Measurements from ENCODE around the gene TEX36.
"Not testable (repeated sequence)": the region's sequence is repeated elsewhere in the genome, so short reads cannot be mapped to it uniquely, and the experiment has no call there.

The TEX36 gene

DNA sequence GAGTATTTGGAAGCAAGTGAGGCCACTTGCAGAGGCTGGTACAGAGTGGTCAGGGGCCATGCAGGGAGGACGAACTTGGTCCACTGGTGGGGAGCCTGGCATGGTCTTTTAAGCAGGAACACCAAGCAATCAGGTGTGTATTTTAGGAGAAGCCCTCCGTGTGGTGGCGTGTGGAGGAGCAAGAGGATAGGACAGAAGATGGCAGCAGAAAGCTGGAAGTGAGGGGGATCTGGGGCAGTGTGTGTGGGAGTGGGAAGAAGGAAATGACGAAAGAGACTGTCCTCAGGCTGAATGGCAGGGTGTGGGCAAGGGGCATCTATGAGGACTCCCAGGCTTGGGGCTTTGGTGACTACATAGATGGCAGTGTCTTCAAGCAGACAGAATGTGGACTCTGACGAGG is 51.2 kb downstream of the TEX36 start:
- Histone ChIP-seq H3K4me1 (ENCODE audit: control insufficient read depth, insufficient read depth, low read length) (no peaks in the 10 kb centered on the region), H3K36me3 (ENCODE audit: control insufficient read depth, insufficient read depth, low read length) (no peaks in the 10 kb centered on the region), H3K4me3 (ENCODE audit: low read depth, low read length) (no peak overlapping the region), H3K27me3 (ENCODE audit: control insufficient read depth, insufficient read depth, low read length) (no peaks in the 10 kb centered on the region), H3K9ac (ENCODE audit: low read depth, low read length) (no peak overlapping the region), H3K27ac (ENCODE audit: low read depth, low read length) (no peak overlapping the region), H3K9me3 (ENCODE audit: control insufficient read depth, insufficient read depth, low read length) (no peaks in the 10 kb centered on the region)

DNA sequence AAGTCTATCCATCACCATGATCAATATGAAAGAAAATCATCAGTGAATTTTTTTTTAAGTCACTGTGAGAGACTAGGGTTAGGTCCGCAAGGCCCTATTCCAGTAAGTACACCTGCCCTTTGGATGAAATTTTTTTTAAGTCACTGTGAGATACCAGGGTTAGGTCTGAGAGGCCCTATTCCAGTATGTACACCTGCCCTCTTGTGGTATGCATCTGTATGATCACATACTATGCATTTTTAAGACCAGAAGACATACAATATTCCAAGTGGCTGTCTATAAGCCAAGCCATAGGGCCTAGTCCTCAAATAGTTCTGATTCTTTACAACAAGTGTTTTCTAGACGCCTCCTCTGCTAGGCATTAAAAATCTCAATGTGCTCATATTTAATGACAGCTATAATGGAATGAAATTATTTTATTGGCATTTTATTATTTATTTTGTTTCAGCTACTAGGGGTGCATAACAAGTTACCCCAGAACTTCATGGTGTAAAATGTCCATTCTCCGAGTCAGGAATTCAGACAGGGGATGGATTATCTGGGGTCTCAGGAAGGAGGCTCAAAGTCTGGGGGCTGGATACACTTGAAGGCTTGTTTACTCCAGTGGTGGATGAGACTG is 53.1 kb downstream of the TEX36 start:
- Histone ChIP-seq H3K27me3 (ENCODE audit: control insufficient read depth, insufficient read depth, low read length) (no peaks in the 10 kb centered on the region), H3K9me3 (ENCODE audit: control insufficient read depth, insufficient read depth, low read length) (no peaks in the 10 kb centered on the region), H3K4me3 (ENCODE audit: low read depth, low read length) (no peak overlapping the region), H3K4me1 (ENCODE audit: control insufficient read depth, insufficient read depth, low read length) (no peaks in the 10 kb centered on the region), H3K9ac (ENCODE audit: low read depth, low read length) (no peak overlapping the region), H3K36me3 (ENCODE audit: control insufficient read depth, insufficient read depth, low read length) (no peaks in the 10 kb centered on the region), H3K27ac (ENCODE audit: low read depth, low read length) (no peak overlapping the region)

DNA sequence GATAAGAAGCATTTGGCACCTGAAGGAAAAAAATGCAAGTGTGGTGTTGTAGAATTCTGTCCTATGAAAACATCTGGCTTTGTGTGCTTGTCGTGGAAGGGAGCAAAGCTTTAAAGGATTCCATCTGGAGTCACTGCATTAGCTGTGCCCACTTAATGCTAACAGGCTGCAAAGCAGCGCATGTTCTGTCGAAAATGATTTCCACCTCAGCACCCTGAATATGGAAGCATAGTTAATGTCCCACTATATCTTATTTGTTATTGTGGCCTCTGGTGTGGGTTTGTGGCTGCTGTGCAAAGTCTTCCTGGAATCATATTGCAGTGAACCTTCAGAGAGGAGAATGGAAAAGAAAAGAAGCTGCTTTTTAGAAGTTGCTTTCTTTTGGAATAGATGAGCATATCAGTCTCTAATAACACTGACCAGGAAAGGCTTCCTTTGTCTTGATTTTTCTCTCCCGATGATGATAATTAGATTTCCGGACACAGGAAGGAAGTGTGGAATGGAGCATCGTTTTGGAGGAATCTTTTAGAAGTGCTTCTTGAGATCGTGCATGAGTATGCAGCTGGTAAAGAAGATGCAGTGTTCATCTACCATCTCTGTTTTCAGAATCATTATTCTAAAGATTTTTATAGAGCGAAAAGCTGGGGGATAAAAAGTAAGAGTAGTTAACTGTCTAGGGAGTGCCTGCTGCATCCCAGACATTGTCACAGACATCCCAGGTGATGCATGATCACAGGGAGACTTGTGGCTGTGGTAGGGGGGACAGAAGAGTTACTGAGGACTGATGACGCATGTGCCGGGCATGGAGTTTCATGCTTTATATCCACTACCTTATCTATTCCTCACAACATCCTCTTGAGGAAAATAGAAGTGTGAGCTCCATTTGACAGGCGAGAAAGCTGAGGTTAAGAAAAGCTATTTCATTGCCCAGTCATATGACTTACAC is 54.6 kb downstream of the TEX36 start:
- Histone ChIP-seq H3K27ac (ENCODE audit: low read depth, low read length) (no peak overlapping the region), H3K9ac (ENCODE audit: low read depth, low read length) (no peak overlapping the region), H3K9me3 (ENCODE audit: control insufficient read depth, insufficient read depth, low read length) (no peaks in the 10 kb centered on the region), H3K4me3 (ENCODE audit: low read depth, low read length) (no peak overlapping the region), H3K4me1 (ENCODE audit: control insufficient read depth, insufficient read depth, low read length) (no peaks in the 10 kb centered on the region), H3K27me3 (ENCODE audit: control insufficient read depth, insufficient read depth, low read length) (no peaks in the 10 kb centered on the region), H3K36me3 (ENCODE audit: control insufficient read depth, insufficient read depth, low read length) (no peaks in the 10 kb centered on the region)

DNA sequence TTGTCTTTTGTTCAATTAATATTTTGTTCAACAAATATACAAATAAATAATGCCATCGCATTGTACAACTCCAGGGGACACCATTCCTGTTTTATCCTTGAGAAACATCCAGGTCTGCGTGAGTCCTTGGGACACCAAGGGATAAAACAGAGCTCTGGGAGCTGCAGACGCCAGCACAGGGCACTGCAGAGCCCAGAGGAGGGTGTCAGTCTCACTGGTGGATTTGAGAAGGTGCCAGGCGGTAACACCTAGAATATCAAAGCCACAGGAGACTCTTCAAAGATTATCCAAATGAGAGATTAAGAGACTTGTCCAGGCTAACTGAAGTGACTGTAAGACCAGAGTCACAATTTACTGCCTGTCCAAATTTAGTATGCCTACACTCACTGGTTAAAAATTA is 55.3 kb downstream of the TEX36 start:
- H3K4me1 ChIP-seq (ENCODE audit: control insufficient read depth, insufficient read depth, low read length): no peaks in the 10 kb centered on the region
- no peak overlapping the region for H3K4me3 ChIP-seq (ENCODE audit: low read depth, low read length)
- H3K36me3 ChIP-seq (ENCODE audit: control insufficient read depth, insufficient read depth, low read length): no peaks in the 10 kb centered on the region
- H3K9ac ChIP-seq (ENCODE audit: low read depth, low read length): no peak overlapping the region
- H3K27ac ChIP-seq (ENCODE audit: low read depth, low read length): no peak overlapping the region
- no peaks in the 10 kb centered on the region for H3K27me3 ChIP-seq (ENCODE audit: control insufficient read depth, insufficient read depth, low read length)
- H3K9me3 ChIP-seq (ENCODE audit: control insufficient read depth, insufficient read depth, low read length): no peaks in the 10 kb centered on the region

DNA sequence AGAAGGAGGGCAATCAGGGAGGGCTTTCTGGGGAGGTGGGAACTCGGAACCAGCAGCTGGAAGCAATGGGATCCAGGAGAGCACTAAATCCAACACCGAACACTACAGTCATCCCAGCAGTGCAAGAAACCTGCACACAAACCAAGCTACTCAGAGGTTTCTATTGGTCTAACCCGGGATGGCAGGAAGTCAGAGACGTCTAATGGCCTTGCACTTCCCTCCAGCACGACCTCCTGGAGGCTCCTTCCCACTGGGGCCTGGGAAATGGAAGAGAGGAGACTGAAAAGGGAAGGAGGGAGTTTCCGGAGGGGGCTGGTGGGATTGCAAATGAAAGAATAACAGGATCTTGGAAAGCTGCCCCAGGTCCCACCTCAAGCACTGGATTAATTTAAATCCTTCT is 56.3 kb downstream of the TEX36 start:
- H3K27me3 ChIP-seq (ENCODE audit: control insufficient read depth, insufficient read depth, low read length): no peaks in the 10 kb centered on the region
- no peaks in the 10 kb centered on the region for H3K36me3 ChIP-seq (ENCODE audit: control insufficient read depth, insufficient read depth, low read length)
- H3K27ac ChIP-seq (ENCODE audit: low read depth, low read length): no peak overlapping the region
- H3K4me1 ChIP-seq (ENCODE audit: control insufficient read depth, insufficient read depth, low read length): no peaks in the 10 kb centered on the region
- no peak overlapping the region for H3K9ac ChIP-seq (ENCODE audit: low read depth, low read length)
- no peak overlapping the region for H3K4me3 ChIP-seq (ENCODE audit: low read depth, low read length)
- H3K9me3 ChIP-seq (ENCODE audit: control insufficient read depth, insufficient read depth, low read length): no peaks in the 10 kb centered on the region

DNA sequence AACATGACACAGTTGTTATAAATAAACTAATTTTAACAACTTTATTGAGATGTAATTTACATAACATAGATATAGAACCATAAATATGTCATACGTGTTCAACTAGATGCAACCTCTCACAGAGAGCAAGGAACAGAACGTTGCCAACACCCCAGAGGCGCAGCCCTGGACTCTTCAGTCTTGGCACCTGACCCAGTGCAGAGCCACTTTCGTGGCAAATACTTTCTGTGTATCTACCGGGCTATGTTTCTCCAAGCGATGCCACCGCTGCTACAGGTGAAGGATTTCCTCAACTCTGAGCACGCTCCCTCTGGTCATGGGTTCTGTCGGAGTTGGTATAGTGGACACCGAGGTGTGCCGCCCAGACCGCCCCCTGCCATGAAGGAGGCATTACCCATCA is 57.4 kb downstream of the TEX36 start:
- no peaks in the 10 kb centered on the region for H3K4me1 ChIP-seq (ENCODE audit: control insufficient read depth, insufficient read depth, low read length)
- H3K4me3 ChIP-seq (ENCODE audit: low read depth, low read length): no peak overlapping the region
- H3K36me3 ChIP-seq (ENCODE audit: control insufficient read depth, insufficient read depth, low read length): no peaks in the 10 kb centered on the region
- H3K9me3 ChIP-seq (ENCODE audit: control insufficient read depth, insufficient read depth, low read length): no peaks in the 10 kb centered on the region
- H3K27ac ChIP-seq (ENCODE audit: low read depth, low read length): no peak overlapping the region
- no peaks in the 10 kb centered on the region for H3K27me3 ChIP-seq (ENCODE audit: control insufficient read depth, insufficient read depth, low read length)
- no peak overlapping the region for H3K9ac ChIP-seq (ENCODE audit: low read depth, low read length)

DNA sequence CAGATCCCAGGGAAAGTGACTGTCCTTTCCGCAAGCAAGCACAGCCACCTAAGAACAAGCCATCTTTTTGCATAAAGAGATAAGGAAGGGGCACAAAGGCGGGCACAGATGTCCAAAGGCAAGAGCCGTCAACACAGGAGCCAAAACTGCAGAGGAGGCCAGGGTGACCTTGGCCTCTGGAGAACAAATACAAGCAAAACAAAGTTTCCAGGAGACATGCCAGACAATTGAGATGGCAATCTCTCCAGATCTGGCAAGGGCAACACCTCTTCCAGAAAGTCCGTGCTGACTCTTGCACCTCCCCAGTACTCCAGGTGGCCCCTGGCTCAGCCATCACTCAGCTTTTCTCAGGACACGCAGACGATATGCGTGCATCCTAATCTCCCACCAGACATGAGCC is 58.2 kb downstream of the TEX36 start:
- no peak overlapping the region for H3K4me3 ChIP-seq (ENCODE audit: low read depth, low read length)
- no peak overlapping the region for H3K9ac ChIP-seq (ENCODE audit: low read depth, low read length)
- no peaks in the 10 kb centered on the region for H3K4me1 ChIP-seq (ENCODE audit: control insufficient read depth, insufficient read depth, low read length)
- no peak overlapping the region for H3K27ac ChIP-seq (ENCODE audit: low read depth, low read length)
- no peaks in the 10 kb centered on the region for H3K9me3 ChIP-seq (ENCODE audit: control insufficient read depth, insufficient read depth, low read length)
- H3K36me3 ChIP-seq (ENCODE audit: control insufficient read depth, insufficient read depth, low read length): no peaks in the 10 kb centered on the region
- no peaks in the 10 kb centered on the region for H3K27me3 ChIP-seq (ENCODE audit: control insufficient read depth, insufficient read depth, low read length)

DNA sequence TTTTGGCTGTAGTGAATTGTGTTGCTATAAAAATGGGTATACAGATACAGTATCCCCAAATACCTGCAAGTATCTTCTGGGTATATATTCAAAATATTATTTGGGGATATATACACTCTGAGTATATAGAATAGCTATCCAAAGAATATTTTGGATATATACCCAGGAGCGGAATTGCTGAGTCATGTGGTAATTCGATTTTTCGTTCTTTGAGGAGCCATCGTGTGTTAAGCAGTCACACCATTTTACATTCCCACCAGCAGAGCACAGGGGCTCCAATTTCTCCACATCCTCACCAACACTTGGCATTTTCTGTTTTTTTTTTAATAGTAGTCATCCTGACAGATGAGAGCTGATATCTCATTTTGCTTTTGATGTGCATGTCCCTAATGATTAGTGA is 61.9 kb downstream of the TEX36 start:
- H3K4me1 ChIP-seq (ENCODE audit: control insufficient read depth, insufficient read depth, low read length): no peaks in the 10 kb centered on the region
- H3K27ac ChIP-seq (ENCODE audit: low read depth, low read length): no peak overlapping the region
- H3K4me3 ChIP-seq (ENCODE audit: low read depth, low read length): no peak overlapping the region
- no peak overlapping the region for H3K9ac ChIP-seq (ENCODE audit: low read depth, low read length)
- H3K36me3 ChIP-seq (ENCODE audit: control insufficient read depth, insufficient read depth, low read length): no peaks in the 10 kb centered on the region
- no peaks in the 10 kb centered on the region for H3K27me3 ChIP-seq (ENCODE audit: control insufficient read depth, insufficient read depth, low read length)
- no peaks in the 10 kb centered on the region for H3K9me3 ChIP-seq (ENCODE audit: control insufficient read depth, insufficient read depth, low read length)

DNA sequence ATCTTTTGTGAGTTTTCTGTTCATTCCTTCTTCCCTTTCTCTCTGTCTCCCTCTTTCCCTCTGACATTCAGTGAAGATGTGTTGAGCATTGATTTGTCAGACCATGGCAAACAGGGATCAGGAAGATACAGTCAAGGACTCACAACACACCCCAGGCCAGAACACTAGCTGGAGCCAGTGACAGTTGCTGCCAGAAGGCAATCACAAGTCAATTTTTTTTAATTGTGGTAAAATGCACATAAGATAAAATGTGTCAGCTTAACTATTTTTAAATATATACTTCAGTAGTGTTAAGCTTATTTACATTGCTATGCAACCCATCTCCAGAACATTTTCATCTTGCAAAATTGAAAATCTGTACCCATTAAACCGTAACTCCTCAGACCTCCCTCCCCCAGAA is 62.6 kb downstream of the TEX36 start:
- no peaks in the 10 kb centered on the region for H3K27me3 ChIP-seq (ENCODE audit: control insufficient read depth, insufficient read depth, low read length)
- H3K9me3 ChIP-seq (ENCODE audit: control insufficient read depth, insufficient read depth, low read length): no peaks in the 10 kb centered on the region
- no peak overlapping the region for H3K27ac ChIP-seq (ENCODE audit: low read depth, low read length)
- H3K4me3 ChIP-seq (ENCODE audit: low read depth, low read length): no peak overlapping the region
- H3K36me3 ChIP-seq (ENCODE audit: control insufficient read depth, insufficient read depth, low read length): no peaks in the 10 kb centered on the region
- H3K4me1 ChIP-seq (ENCODE audit: control insufficient read depth, insufficient read depth, low read length): no peaks in the 10 kb centered on the region
- H3K9ac ChIP-seq (ENCODE audit: low read depth, low read length): no peak overlapping the region

DNA sequence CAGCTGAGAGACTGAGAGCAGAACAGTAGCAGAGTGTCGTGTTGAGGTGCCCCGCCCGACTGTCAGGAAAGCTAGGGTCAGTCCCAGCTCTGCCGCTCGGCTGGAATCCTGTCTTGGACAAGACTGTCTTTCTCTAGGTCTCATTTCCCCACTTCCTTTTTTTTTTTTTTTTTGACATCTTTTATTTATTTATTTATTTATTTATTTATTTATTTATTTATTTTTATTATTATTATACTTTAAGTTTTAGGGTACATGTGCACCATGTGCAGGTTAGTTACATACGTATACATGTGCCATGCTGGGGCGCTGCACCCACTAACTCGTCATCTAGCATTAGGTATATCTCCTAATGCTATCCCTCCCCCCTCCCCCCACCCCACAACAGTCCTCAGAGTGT is 69.9 kb downstream of the TEX36 start:
- not testable (repeated sequence) for H3K9me3 ChIP-seq (ENCODE audit: control insufficient read depth, insufficient read depth, low read length); H3K27ac ChIP-seq (ENCODE audit: low read depth, low read length); H3K27me3 ChIP-seq (ENCODE audit: control insufficient read depth, insufficient read depth, low read length)

DNA sequence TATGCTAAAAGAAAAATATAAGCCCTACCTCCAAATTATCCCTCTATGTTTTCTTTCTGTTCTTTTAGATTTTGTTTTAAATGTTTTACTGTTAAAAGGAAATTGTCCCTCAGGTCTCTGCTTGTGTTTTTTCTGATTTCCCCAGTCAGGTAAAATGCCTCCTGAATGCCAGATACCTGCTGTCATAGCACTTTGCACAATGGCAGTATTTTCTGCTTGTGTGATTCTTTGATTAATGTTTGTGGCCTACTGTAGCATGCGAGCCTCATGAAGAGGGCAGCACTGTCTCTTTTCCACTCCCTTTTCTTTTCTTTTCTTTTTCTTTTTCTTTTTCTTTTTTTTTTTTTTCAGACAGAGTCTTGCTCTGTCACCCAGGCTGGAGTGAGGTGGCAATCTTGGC is 71.2 kb downstream of the TEX36 start:
- H3K9me3 ChIP-seq (ENCODE audit: control insufficient read depth, insufficient read depth, low read length): no peaks in the 10 kb centered on the region
- H3K36me3 ChIP-seq (ENCODE audit: control insufficient read depth, insufficient read depth, low read length): no peaks in the 10 kb centered on the region
- no peak overlapping the region for H3K9ac ChIP-seq (ENCODE audit: low read depth, low read length)
- no peak overlapping the region for H3K27ac ChIP-seq (ENCODE audit: low read depth, low read length)
- H3K4me3 ChIP-seq (ENCODE audit: low read depth, low read length): no peak overlapping the region
- no peaks in the 10 kb centered on the region for H3K4me1 ChIP-seq (ENCODE audit: control insufficient read depth, insufficient read depth, low read length)
- no peaks in the 10 kb centered on the region for H3K27me3 ChIP-seq (ENCODE audit: control insufficient read depth, insufficient read depth, low read length)

More for the DNA sequence above, 69.9 kb downstream of the TEX36 start:
- H3K9ac ChIP-seq (ENCODE audit: low read depth, low read length); H3K36me3 ChIP-seq (ENCODE audit: control insufficient read depth, insufficient read depth, low read length); H3K4me3 ChIP-seq (ENCODE audit: low read depth, low read length); H3K4me1 ChIP-seq (ENCODE audit: control insufficient read depth, insufficient read depth, low read length): not testable (repeated sequence)
